NCI-H1436 (cell line): Measurements from ENCODE around the gene PRLR.

ENCODE experiments used
- DNase-seq: peaks from one replicate; lab custom pipeline; 2025; lab: John Stamatoyannopoulos, UW

Gene PRLR

GRCh38 chr5:35233601-35234000 is 3.3 kb upstream of the PRLR start:
- no peak for DNase-seq

- no peak for DNase-seq
Measured at GRCh38 chr5:35233121-35233520, 2.8 kb upstream of the PRLR start.

GRCh38 chr5:35232124-35232523 is 1.8 kb upstream of the PRLR start:
- DNase-seq = no peak

- DNase-seq = no peak
Measured at GRCh38 chr5:35229076-35230037, 930 bp downstream of the PRLR start.

- no peak for DNase-seq
Measured at GRCh38 chr5:35228310-35228709, 2.0 kb downstream of the PRLR start.

- no peak for DNase-seq
Measured at GRCh38 chr5:35227720-35228119, 2.6 kb downstream of the PRLR start.

- no peak for DNase-seq
Measured at GRCh38 chr5:35223787-35224395, 6.4 kb downstream of the PRLR start.

- DNase-seq = no peak
Measured at GRCh38 chr5:35220967-35221366, 9.3 kb downstream of the PRLR start.

- no peak for DNase-seq
Measured at GRCh38 chr5:35218981-35219380, 11.3 kb downstream of the PRLR start.

GRCh38 chr5:35214051-35214450 is 16.2 kb downstream of the PRLR start:
- DNase-seq = no peak

GRCh38 chr5:35213608-35214007 is 16.7 kb downstream of the PRLR start:
- no peak for DNase-seq

GRCh38 chr5:35212122-35212982 is 17.9 kb downstream of the PRLR start:
- DNase-seq = no peak

GRCh38 chr5:35209862-35210261 is 20.4 kb downstream of the PRLR start:
- no peak for DNase-seq

GRCh38 chr5:35205606-35206005 is 24.7 kb downstream of the PRLR start:
- no peak for DNase-seq

- no peak for DNase-seq
Measured at GRCh38 chr5:35205186-35205585, 25.1 kb downstream of the PRLR start.

GRCh38 chr5:35203403-35203802 is 26.9 kb downstream of the PRLR start:
- no peak for DNase-seq

GRCh38 chr5:35202319-35203111 is 27.8 kb downstream of the PRLR start:
- no peak for DNase-seq

GRCh38 chr5:35201291-35201690 is 29.0 kb downstream of the PRLR start:
- DNase-seq = no peak

GRCh38 chr5:35199886-35200285 is 30.4 kb downstream of the PRLR start:
- no peak for DNase-seq

GRCh38 chr5:35198686-35199085 is 31.6 kb downstream of the PRLR start:
- no peak for DNase-seq

GRCh38 chr5:35198075-35198474 is 32.2 kb downstream of the PRLR start:
- DNase-seq = no peak

GRCh38 chr5:35197351-35197750 is 32.9 kb downstream of the PRLR start:
- no peak for DNase-seq
